ENCODE results near the gene ZNF296. TPM values are rescaled to one million over a fixed set of nuclear protein-coding genes. Genes with fewer than 3 reads are reported as not detected.

ZNF296 gene
- total and polyA plus RNA-seq, 2 of the 13 experiments (the other 11 are each of a cell fraction or from before 2014, with no cell fraction given) = 0.26 to 0.62 TPM

DNA sequence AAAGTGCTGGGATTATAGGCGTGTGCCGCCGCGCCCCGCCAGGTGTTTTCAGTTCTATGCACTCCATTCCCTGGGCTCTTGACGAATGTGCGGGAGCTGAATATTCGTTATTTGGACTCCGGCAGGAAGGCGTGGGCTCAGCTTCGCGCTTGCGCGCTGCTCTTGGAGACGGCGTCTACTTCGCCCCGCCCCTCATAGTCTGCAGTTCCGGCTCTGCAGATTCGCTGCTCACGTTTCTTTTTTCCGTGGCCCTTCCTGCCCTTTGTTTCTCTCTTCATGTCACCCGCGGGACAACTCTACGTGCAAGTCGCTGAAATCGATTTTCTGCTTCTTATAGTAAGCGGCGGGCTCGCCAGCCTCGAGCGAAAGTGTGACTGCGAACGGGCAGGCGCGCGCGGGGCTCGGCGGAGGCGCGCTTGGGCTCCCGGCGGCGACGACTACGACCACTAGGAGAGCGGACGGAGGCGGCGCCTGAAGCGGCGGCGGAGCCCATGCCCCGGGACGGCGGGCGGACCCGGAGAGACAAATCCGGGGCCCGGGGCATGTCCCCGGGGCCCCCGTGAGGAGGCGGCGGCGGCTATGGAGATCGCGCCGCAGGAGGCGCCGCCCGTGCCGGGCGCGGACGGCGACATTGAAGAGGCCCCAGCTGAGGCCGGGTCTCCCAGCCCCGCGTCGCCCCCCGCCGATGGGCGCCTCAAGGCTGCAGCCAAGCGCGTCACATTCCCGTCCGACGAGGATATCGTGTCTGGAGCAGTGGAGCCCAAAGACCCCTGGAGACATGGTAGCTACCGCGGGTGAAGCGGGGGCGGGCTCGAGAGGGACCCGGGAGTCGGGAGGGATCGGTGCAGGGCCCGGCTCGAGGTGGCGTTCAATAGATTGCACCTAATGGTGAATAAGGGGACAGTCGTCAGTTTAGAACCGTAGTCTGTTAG, 16.7 kb upstream of the ZNF296 start, which contains the start of gene PPP1R37 (continued):
- TF ChIP-seq RERE (CRISPR knock-in tag; IDR thresholded peaks at IDR 0.05; ENCODE audit: low read depth) (no peak), KAT2B (IDR thresholded peaks at IDR 0.05; ENCODE audit: borderline replicate concordance, low read depth, low read length) (no peak), ZNF580 (CRISPR knock-in tag; IDR thresholded peaks at IDR 0.05; ENCODE audit: borderline replicate concordance, low read depth) (peak; percentile 83; the same call in 1 of the 2 replicates), ZBTB1 (CRISPR knock-in tag; IDR thresholded peaks at IDR 0.05; ENCODE audit: borderline replicate concordance) (no peak), SAP130 (CRISPR knock-in tag; IDR thresholded peaks at IDR 0.05; ENCODE audit: low read depth) (no peak; the same call in 1 of the 2 replicates), IRF9 (CRISPR knock-in tag; IDR thresholded peaks at IDR 0.05; ENCODE audit: borderline replicate concordance) (peak; percentile 77; the same call in 1 of the 2 replicates), ZSCAN31 (CRISPR knock-in tag; IDR thresholded peaks at IDR 0.05; ENCODE audit: low read depth) (peak; percentile 52; the same call in 1 of the 2 replicates), ATF7 (IDR thresholded peaks at IDR 0.05) (no peak), ATF7 (CRISPR knock-in tag; IDR thresholded peaks at IDR 0.05) (no peak), ZUFSP (CRISPR knock-in tag; IDR thresholded peaks at IDR 0.05; ENCODE audit: borderline replicate concordance) (no peak), MNT (IDR thresholded peaks at IDR 0.05) (peak; percentile 37; the same call in 1 of the 2 replicates)
